WTC11 (cell line): ENCODE data around the gene SCYGR8. TPM values are rescaled to one million over a fixed set of nuclear protein-coding genes. Genes with fewer than 3 reads are reported as not detected.

Source experiments
- ATAC-seq: fragments of 200-7000 bp; cut with Tn5 transposase; 2 replicates; pipeline ENCODE4 v1.10.0; 2021; ENCODE audit warnings: mild to moderate bottlenecking, moderate library complexity
- CTCF ChIA-PET: fragments of 300-600 bp; sonication (Branson Sonifier 250); formaldehyde crosslinking; loops from one replicate; lab custom pipeline; 2021; ENCODE audit warnings: antibody characterized with exemption; lab: Charles Lee
- POLR2A ChIA-PET: fragments of 350-600 bp; sonication (Branson Sonifier 250); formaldehyde crosslinking; loops from one replicate; lab custom pipeline; 2021; ENCODE audit warnings: antibody characterized with exemption; lab: Charles Lee
- DNase-seq: peaks from one replicate; pipeline ENCODE4 v3.0.0; 2021; ENCODE audit warnings: low spot score
- H3K27ac Mint-ChIP-seq: 2 replicates; pipeline ENCODE4 v1.8.0; 2021; ENCODE audit warnings: mixed read lengths
- H3K27me3 Mint-ChIP-seq: 2 replicates; pipeline ENCODE4 v1.8.0; 2021; ENCODE audit warnings: low read depth, mild to moderate bottlenecking, moderate library complexity, mixed read lengths
- H3K36me3 Mint-ChIP-seq: 2 replicates; pipeline ENCODE4 v1.8.0; 2021; ENCODE audit warnings: mixed read lengths
- H3K4me1 Mint-ChIP-seq: 2 replicates; pipeline ENCODE4 v1.8.0; 2022; ENCODE audit warnings: mixed read lengths
- H3K4me3 Mint-ChIP-seq: 2 replicates; pipeline ENCODE4 v1.8.0; 2021; ENCODE audit warnings: mild to moderate bottlenecking, moderate library complexity, mixed read lengths
- H3K9me3 Mint-ChIP-seq: 2 replicates; pipeline ENCODE4 v1.8.0; 2021; ENCODE audit warnings: mixed read lengths
- GABPB1 ChIP-seq: sonication (generic); formaldehyde crosslinking; IDR thresholded peaks from 2 replicates; pipeline ENCODE4 v1.8.1; 2023; ENCODE audit warnings: mild to moderate bottlenecking, missing genetic modification reagents
- IRF2 ChIP-seq: sonication (generic); formaldehyde crosslinking; IDR thresholded peaks from 2 replicates; pipeline ENCODE4 v1.8.0; 2022; ENCODE audit warnings: low read depth, missing genetic modification reagents, borderline replicate concordance
- JUN ChIP-seq: sonication (generic); formaldehyde crosslinking; IDR thresholded peaks from 2 replicates; pipeline ENCODE4 v1.8.0; 2023; ENCODE audit warnings: mild to moderate bottlenecking, missing genetic modification reagents
- NR1H2 ChIP-seq: sonication (generic); formaldehyde crosslinking; IDR thresholded peaks from 2 replicates; pipeline ENCODE4 v1.9.0; 2021; ENCODE audit warnings: mild to moderate bottlenecking, moderate library complexity, missing genetic modification reagents
- RELA ChIP-seq: sonication (generic); formaldehyde crosslinking; IDR thresholded peaks from 2 replicates; pipeline ENCODE4 v1.8.1; 2022; ENCODE audit warnings: missing genetic modification reagents, mild to moderate bottlenecking, borderline replicate concordance
- SP1 ChIP-seq: sonication (generic); formaldehyde crosslinking; conservative IDR thresholded peaks from 2 replicates; pipeline ENCODE4 v1.8.1; 2022; ENCODE audit warnings: missing genetic modification reagents
- TEAD1 ChIP-seq: sonication (generic); formaldehyde crosslinking; IDR thresholded peaks from 2 replicates; pipeline ENCODE4 v1.8.0; 2022; ENCODE audit warnings: mild to moderate bottlenecking, missing genetic modification reagents
- TEAD4 ChIP-seq: sonication (generic); formaldehyde crosslinking; IDR thresholded peaks from 2 replicates; pipeline ENCODE4 v1.8.0; 2022; ENCODE audit warnings: mild to moderate bottlenecking, missing genetic modification reagents
- ZNF121 ChIP-seq: sonication (generic); formaldehyde crosslinking; IDR thresholded peaks from 2 replicates; pipeline ENCODE4 v1.8.0; 2023; ENCODE audit warnings: missing genetic modification reagents
- ZNF416 ChIP-seq: fragments of 250-450 bp; sonication (Bioruptor Pico); IDR thresholded peaks from 2 replicates; pipeline ENCODE4 v1.9.0; 2021; ENCODE audit warnings: mild to moderate bottlenecking, inconsistent platforms
- total RNA-seq: library from RNA; stranded (reverse); gene quantifications from 3 replicates; pipeline ENCODE4 v1.2.3, GENCODE V29; 2021
- TF ChIP-seq, protein P1 (sequence below): sonication (generic); formaldehyde crosslinking; IDR thresholded peaks from 2 replicates; pipeline ENCODE4 v1.8.0; 2023; ENCODE audit warnings: missing genetic modification reagents
- TF ChIP-seq, protein P2 (sequence below): fragments of 250-450 bp; sonication (Bioruptor Pico); conservative IDR thresholded peaks from 2 replicates; pipeline ENCODE4 v1.9.0; 2021; ENCODE audit warnings: mild to moderate bottlenecking
- TF ChIP-seq, protein P3 (sequence below): sonication (generic); formaldehyde crosslinking; conservative IDR thresholded peaks from 2 replicates; pipeline ENCODE4 v1.8.1; 2022; ENCODE audit warnings: mild to moderate bottlenecking, missing genetic modification reagents
- TF ChIP-seq, protein P4 (sequence below): sonication (generic); formaldehyde crosslinking; IDR thresholded peaks from 2 replicates; pipeline ENCODE4 v1.8.1; 2022; ENCODE audit warnings: low read depth, missing genetic modification reagents, borderline replicate concordance
- TF ChIP-seq, protein P5 (sequence below): sonication (generic); formaldehyde crosslinking; IDR thresholded peaks from 2 replicates; pipeline ENCODE4 v1.8.1; 2022; ENCODE audit warnings: missing genetic modification reagents, borderline replicate concordance
- TF ChIP-seq, protein P6 (sequence below): sonication (generic); formaldehyde crosslinking; IDR thresholded peaks from 2 replicates; pipeline ENCODE4 v1.8.0; 2023; ENCODE audit warnings: missing genetic modification reagents, mild to moderate bottlenecking, borderline replicate concordance

SCYGR8 gene
- total RNA-seq, 1 experiment from 2014 or later: not detected

DNA sequence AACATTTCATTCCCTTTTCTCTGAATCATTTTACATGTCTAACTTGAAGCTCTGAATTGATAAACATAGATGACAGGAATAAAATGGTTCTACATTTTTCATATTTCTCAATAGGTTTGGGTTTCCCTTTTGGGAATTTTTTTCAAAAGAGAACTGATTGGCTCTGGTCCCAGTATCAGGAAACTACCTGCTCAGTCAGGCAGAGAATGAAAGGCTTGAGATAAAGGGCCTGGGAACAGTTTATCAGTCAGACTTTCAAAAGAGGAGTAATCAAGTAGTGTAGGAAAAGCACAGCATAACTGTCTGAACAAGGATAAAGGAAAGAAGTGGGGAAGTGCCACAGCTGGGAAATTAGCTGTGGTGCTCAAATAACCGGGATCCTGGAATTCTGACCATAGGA lies 39.6 kb downstream of the SCYGR8 start:
- ATAC-seq (no peak), DNase-seq (no peak)
- TF ChIP-seq RELA: no peak
- ChIA-PET POLR2A (no interaction called here), CTCF (no interaction called here)
- H3K4me1 Mint-ChIP-seq: no peaks in the 10 kb centered on the region
- no peak overlapping the region for H3K27ac Mint-ChIP-seq
- H3K27me3 Mint-ChIP-seq: no peaks in the 10 kb centered on the region
- no peaks in the 10 kb centered on the region for H3K36me3 Mint-ChIP-seq
- peaks cover 9% of the 10 kb centered on the region; the same call in 1 of the 2 replicates for H3K9me3 Mint-ChIP-seq
- no peak overlapping the region for H3K4me3 Mint-ChIP-seq

DNA sequence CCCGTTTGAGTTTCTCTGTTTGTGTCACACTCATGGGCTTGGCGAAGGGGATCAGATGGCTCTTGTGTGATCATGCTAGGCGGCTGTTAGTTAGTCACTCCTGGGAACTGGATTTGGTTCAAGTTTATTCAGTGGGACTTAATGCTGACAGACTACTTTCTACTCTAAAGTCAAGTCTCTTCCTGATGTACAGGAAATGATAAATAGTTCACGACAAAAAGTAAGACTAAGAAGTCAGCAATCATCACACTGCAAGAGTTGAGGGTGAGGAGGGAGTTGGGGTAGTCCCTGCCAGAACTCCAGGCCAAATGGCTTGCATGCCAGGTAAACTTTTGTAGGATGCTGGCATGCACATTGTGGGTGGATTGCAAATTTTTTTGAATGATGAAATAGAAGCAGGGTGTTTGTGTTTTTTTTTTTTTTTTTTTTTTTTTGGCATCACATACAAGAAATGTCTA lies 42.9 kb downstream of the SCYGR8 start:
- Mint-ChIP-seq H3K36me3 (no peaks in the 10 kb centered on the region), H3K4me3 (no peak overlapping the region), H3K27me3 (no peaks in the 10 kb centered on the region), H3K9me3 (peaks cover 9% of the 10 kb centered on the region; the same call in 1 of the 2 replicates), H3K27ac (no peak overlapping the region), H3K4me1 (no peaks in the 10 kb centered on the region)
- ChIA-PET CTCF (no interaction called here), POLR2A (no interaction called here)
- DNase-seq (no peak), ATAC-seq (no peak)
- TF ChIP-seq, protein P1, sequence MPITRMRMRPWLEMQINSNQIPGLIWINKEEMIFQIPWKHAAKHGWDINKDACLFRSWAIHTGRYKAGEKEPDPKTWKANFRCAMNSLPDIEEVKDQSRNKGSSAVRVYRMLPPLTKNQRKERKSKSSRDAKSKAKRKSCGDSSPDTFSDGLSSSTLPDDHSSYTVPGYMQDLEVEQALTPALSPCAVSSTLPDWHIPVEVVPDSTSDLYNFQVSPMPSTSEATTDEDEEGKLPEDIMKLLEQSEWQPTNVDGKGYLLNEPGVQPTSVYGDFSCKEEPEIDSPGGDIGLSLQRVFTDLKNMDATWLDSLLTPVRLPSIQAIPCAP (CRISPR knock-in tag): no peak
- TF ChIP-seq, protein P2, sequence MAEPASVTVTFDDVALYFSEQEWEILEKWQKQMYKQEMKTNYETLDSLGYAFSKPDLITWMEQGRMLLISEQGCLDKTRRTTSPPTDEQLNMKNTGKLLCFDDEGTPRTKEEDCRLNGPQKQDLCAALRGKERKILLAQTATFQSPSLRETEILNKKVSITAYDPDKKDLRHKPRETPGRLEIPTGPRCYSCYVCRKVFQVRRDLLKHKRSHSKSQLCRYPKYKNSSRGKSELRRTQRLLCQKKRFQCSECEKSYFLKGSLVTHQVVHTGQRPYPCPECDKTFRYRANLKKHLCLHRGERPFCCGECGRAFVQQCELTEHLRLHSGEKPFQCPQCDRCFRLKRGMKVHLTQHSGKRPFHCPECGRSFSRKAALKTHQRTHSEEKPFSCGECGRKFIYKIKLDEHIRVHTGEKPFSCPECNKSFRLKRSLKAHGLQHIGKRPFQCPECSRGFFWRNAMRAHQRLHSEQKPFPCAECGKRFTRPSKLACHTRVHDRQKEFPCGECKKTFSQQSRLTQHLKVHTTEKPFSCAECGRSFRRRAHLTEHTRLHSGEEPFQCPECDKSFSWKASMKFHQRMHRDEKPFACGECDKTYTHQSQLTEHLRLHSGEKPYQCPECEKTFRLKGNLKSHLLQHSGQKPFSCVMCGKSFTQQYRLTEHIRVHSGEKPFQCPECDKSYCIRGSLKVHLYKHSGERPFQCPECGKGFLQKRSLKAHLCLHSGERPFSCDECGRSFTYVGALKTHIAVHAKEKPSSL (CRISPR knock-in tag): no peak
- TF ChIP-seq ZNF416 (CRISPR knock-in tag) (no peak), TEAD4 (no peak), ZNF121 (CRISPR knock-in tag) (no peak), IRF2 (CRISPR knock-in tag) (no peak), SP1 (CRISPR knock-in tag) (no peak), NR1H2 (CRISPR knock-in tag) (no peak), JUN (no peak), GABPB1 (CRISPR knock-in tag) (no peak), TEAD1 (CRISPR knock-in tag) (no peak)
- TF ChIP-seq, protein P3, sequence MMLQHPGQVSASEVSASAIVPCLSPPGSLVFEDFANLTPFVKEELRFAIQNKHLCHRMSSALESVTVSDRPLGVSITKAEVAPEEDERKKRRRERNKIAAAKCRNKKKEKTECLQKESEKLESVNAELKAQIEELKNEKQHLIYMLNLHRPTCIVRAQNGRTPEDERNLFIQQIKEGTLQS (CRISPR knock-in tag): no peak
- TF ChIP-seq, protein P4, sequence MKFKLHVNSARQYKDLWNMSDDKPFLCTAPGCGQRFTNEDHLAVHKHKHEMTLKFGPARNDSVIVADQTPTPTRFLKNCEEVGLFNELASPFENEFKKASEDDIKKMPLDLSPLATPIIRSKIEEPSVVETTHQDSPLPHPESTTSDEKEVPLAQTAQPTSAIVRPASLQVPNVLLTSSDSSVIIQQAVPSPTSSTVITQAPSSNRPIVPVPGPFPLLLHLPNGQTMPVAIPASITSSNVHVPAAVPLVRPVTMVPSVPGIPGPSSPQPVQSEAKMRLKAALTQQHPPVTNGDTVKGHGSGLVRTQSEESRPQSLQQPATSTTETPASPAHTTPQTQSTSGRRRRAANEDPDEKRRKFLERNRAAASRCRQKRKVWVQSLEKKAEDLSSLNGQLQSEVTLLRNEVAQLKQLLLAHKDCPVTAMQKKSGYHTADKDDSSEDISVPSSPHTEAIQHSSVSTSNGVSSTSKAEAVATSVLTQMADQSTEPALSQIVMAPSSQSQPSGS (CRISPR knock-in tag): no peak
- TF ChIP-seq, protein P5, sequence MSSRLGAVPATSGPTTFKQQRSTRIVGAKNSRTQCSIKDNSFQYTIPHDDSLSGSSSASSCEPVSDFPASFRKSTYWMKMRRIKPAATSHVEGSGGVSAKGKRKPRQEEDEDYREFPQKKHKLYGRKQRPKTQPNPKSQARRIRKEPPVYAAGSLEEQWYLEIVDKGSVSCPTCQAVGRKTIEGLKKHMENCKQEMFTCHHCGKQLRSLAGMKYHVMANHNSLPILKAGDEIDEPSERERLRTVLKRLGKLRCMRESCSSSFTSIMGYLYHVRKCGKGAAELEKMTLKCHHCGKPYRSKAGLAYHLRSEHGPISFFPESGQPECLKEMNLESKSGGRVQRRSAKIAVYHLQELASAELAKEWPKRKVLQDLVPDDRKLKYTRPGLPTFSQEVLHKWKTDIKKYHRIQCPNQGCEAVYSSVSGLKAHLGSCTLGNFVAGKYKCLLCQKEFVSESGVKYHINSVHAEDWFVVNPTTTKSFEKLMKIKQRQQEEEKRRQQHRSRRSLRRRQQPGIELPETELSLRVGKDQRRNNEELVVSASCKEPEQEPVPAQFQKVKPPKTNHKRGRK (CRISPR knock-in tag): no peak
- TF ChIP-seq, protein P6, sequence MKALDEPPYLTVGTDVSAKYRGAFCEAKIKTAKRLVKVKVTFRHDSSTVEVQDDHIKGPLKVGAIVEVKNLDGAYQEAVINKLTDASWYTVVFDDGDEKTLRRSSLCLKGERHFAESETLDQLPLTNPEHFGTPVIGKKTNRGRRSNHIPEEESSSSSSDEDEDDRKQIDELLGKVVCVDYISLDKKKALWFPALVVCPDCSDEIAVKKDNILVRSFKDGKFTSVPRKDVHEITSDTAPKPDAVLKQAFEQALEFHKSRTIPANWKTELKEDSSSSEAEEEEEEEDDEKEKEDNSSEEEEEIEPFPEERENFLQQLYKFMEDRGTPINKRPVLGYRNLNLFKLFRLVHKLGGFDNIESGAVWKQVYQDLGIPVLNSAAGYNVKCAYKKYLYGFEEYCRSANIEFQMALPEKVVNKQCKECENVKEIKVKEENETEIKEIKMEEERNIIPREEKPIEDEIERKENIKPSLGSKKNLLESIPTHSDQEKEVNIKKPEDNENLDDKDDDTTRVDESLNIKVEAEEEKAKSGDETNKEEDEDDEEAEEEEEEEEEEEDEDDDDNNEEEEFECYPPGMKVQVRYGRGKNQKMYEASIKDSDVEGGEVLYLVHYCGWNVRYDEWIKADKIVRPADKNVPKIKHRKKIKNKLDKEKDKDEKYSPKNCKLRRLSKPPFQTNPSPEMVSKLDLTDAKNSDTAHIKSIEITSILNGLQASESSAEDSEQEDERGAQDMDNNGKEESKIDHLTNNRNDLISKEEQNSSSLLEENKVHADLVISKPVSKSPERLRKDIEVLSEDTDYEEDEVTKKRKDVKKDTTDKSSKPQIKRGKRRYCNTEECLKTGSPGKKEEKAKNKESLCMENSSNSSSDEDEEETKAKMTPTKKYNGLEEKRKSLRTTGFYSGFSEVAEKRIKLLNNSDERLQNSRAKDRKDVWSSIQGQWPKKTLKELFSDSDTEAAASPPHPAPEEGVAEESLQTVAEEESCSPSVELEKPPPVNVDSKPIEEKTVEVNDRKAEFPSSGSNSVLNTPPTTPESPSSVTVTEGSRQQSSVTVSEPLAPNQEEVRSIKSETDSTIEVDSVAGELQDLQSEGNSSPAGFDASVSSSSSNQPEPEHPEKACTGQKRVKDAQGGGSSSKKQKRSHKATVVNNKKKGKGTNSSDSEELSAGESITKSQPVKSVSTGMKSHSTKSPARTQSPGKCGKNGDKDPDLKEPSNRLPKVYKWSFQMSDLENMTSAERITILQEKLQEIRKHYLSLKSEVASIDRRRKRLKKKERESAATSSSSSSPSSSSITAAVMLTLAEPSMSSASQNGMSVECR: no peak
